ENCODE measurements around the gene MYO10.

The MYO10 gene

GRCh38 chr5:16681876-16682275 is 254.2 kb downstream of the MYO10 start:
- no peak for DNase-seq
- H3K4me1 Mint-ChIP-seq, result peaks cover 36% of the 10 kb centered on the region
- H3K27ac Mint-ChIP-seq, result peak overlapping the region; percentile 89
- peaks cover 87% of the 10 kb centered on the region for H3K36me3 Mint-ChIP-seq (ENCODE audit: low read depth)
- no peaks in the 10 kb centered on the region for H3K27me3 Mint-ChIP-seq (ENCODE audit: low read depth, poor library complexity)
- H3K4me3 Mint-ChIP-seq, result no peak overlapping the region
- no peaks in the 10 kb centered on the region for H3K9me3 Mint-ChIP-seq
- TF ChIP-seq, protein P1, sequence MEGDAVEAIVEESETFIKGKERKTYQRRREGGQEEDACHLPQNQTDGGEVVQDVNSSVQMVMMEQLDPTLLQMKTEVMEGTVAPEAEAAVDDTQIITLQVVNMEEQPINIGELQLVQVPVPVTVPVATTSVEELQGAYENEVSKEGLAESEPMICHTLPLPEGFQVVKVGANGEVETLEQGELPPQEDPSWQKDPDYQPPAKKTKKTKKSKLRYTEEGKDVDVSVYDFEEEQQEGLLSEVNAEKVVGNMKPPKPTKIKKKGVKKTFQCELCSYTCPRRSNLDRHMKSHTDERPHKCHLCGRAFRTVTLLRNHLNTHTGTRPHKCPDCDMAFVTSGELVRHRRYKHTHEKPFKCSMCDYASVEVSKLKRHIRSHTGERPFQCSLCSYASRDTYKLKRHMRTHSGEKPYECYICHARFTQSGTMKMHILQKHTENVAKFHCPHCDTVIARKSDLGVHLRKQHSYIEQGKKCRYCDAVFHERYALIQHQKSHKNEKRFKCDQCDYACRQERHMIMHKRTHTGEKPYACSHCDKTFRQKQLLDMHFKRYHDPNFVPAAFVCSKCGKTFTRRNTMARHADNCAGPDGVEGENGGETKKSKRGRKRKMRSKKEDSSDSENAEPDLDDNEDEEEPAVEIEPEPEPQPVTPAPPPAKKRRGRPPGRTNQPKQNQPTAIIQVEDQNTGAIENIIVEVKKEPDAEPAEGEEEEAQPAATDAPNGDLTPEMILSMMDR (IDR thresholded peaks at IDR 0.05), result no peak

DNA sequence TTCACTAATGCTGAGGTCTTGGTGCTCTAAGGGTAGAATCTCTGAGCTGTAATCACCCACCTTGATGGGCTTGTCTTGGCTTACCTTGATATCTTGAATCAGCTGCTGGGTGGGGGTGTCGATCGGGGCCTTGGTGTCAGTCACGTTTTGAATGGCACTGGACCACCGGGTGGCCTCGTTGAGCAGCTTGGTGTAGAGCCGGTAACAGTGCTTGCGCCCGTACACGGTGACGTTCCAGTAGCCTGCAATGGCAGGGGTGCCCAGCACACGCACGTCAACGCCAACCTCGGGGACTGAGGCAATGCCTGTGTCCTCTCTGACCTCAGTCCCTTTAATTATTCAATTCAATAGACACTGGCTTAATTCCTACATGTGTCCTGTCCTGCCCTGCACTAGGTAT is 256.2 kb downstream of the MYO10 start:
- Mint-ChIP-seq H3K4me3 (no peak overlapping the region), H3K27ac (no peak overlapping the region), H3K9me3 (no peaks in the 10 kb centered on the region), H3K4me1 (peaks cover 56% of the 10 kb centered on the region), H3K27me3 (ENCODE audit: low read depth, poor library complexity) (no peaks in the 10 kb centered on the region), H3K36me3 (ENCODE audit: low read depth) (peaks cover 86% of the 10 kb centered on the region)
- TF ChIP-seq, protein P1 (IDR thresholded peaks at IDR 0.05), result no peak
- DNase-seq, result no peak

GRCh38 chr5:16679190-16679589 is 256.9 kb downstream of the MYO10 start:
- no peak for DNase-seq
- TF ChIP-seq, protein P1 (IDR thresholded peaks at IDR 0.05), result no peak
- Mint-ChIP-seq H3K4me3 (no peak overlapping the region), H3K27ac (no peak overlapping the region), H3K36me3 (ENCODE audit: low read depth) (peaks cover 84% of the 10 kb centered on the region), H3K9me3 (no peaks in the 10 kb centered on the region), H3K27me3 (ENCODE audit: low read depth, poor library complexity) (no peaks in the 10 kb centered on the region), H3K4me1 (peaks cover 59% of the 10 kb centered on the region)

GRCh38 chr5:16675806-16676205 is 260.3 kb downstream of the MYO10 start:
- TF ChIP-seq, protein P1 (IDR thresholded peaks at IDR 0.05), result no peak
- peak; percentile 60 for DNase-seq
- Mint-ChIP-seq H3K27ac (peak overlapping the region; percentile 97), H3K9me3 (no peaks in the 10 kb centered on the region), H3K27me3 (ENCODE audit: low read depth, poor library complexity) (no peaks in the 10 kb centered on the region), H3K4me1 (peaks cover 52% of the 10 kb centered on the region), H3K4me3 (peak overlapping the region; percentile 64), H3K36me3 (ENCODE audit: low read depth) (peaks cover 83% of the 10 kb centered on the region)

- peak overlapping the region; percentile 53 for H3K27ac Mint-ChIP-seq
- TF ChIP-seq, protein P1 (IDR thresholded peaks at IDR 0.05), result no peak
- H3K36me3 Mint-ChIP-seq (ENCODE audit: low read depth), result peaks cover 82% of the 10 kb centered on the region
- H3K9me3 Mint-ChIP-seq, result no peaks in the 10 kb centered on the region
- no peak for DNase-seq
- no peak overlapping the region for H3K4me3 Mint-ChIP-seq
- H3K4me1 Mint-ChIP-seq, result peaks cover 47% of the 10 kb centered on the region
- H3K27me3 Mint-ChIP-seq (ENCODE audit: low read depth, poor library complexity), result no peaks in the 10 kb centered on the region
Measured at GRCh38 chr5:16674750-16675149, 261.3 kb downstream of the MYO10 start.
